Femur (tissue), 1 donor: ENCODE data around the gene SLITRK5.

Experiments
- DNase-seq: peaks from one replicate; pipeline ENCODE4 v3.0.0-alpha.2; 2017

Gene SLITRK5, protein sequence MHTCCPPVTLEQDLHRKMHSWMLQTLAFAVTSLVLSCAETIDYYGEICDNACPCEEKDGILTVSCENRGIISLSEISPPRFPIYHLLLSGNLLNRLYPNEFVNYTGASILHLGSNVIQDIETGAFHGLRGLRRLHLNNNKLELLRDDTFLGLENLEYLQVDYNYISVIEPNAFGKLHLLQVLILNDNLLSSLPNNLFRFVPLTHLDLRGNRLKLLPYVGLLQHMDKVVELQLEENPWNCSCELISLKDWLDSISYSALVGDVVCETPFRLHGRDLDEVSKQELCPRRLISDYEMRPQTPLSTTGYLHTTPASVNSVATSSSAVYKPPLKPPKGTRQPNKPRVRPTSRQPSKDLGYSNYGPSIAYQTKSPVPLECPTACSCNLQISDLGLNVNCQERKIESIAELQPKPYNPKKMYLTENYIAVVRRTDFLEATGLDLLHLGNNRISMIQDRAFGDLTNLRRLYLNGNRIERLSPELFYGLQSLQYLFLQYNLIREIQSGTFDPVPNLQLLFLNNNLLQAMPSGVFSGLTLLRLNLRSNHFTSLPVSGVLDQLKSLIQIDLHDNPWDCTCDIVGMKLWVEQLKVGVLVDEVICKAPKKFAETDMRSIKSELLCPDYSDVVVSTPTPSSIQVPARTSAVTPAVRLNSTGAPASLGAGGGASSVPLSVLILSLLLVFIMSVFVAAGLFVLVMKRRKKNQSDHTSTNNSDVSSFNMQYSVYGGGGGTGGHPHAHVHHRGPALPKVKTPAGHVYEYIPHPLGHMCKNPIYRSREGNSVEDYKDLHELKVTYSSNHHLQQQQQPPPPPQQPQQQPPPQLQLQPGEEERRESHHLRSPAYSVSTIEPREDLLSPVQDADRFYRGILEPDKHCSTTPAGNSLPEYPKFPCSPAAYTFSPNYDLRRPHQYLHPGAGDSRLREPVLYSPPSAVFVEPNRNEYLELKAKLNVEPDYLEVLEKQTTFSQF

DNA sequence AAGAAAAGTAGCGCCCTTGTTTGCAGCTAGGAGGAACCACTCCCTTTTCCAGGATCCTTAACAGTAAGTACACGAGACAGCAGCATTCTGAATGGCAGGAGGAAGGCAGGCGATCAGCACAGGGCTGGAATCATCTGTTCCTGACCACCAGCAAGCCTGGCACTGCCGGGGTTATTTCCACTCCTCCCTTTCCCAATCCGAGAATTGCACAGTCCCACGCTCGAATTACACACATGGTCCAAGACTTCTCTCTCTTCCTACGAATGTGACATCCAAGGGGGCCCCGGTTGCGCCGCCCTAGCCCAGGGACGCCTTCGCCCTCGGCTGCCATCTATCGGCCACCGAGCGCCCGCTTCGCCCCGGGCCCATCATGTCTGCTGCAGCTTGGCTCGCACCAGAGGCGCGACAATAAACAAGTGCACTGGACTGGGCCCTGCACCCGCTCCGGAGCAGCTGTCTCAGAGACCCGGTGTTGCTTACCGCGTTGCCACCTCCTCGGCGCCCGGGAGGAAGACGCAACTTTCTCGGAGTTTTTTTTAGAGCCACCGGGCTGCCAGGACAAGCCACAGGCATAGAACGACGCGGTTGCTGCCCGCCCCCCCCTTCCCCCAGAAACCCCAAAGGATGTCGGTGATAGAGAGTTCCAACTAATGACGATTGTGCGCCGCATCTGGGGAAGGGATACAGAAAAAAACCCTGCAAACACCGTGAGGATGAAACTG lies at the start of gene SLITRK5:
Gene SLITRK5 (plus strand): TSS at position 341 of the 722 bp plus-strand sequence. CDS start 4,018 bp downstream, outside the sequence.
- peak; percentile 89 for DNase-seq

DNA sequence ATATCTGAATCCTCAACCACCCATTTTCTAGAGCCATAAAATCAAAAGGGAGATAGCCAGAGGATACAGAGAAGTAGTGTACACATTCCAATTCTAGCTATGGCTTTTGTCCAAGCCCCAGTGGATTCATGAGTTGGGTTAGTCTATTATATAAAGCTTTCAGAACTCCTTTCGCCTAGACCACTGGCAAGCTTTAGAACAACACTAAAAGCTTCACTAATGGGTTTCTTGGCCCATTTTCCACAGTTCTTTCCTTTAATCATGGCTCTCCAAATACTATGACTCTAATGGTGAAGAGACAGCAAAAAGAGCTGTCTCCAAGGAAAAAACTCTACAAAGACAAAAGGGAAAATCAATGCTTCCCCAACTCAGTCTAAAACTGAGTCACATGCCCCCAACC lies 48.2 kb upstream of the SLITRK5 start:
- DNase-seq, result no peak

GRCh38 chr13:87656306-87656705 lies 14.9 kb upstream of the SLITRK5 start:
- DNase-seq, result peak; percentile 28

GRCh38 chr13:87661471-87661870 lies 9.7 kb upstream of the SLITRK5 start:
- peak; percentile 29 for DNase-seq

DNA sequence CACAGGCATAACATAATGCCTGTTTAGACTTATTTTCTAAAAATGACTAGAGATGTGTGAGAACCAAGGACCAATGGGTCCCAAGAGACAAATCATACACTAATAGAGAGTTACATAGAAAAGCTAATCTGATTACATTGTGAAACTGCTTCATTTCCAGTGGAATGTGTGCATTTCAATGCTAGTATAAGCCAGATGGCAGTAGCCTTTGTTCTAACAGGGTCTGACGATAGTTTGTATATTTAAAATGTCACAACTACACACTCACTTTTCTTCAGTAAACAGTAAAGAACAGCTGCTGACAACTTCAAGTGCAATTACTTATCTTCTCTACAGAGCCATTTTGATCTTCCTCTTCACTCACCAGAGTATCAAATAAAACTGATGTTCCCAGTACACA lies 4.3 kb upstream of the SLITRK5 start:
- no peak for DNase-seq

DNA sequence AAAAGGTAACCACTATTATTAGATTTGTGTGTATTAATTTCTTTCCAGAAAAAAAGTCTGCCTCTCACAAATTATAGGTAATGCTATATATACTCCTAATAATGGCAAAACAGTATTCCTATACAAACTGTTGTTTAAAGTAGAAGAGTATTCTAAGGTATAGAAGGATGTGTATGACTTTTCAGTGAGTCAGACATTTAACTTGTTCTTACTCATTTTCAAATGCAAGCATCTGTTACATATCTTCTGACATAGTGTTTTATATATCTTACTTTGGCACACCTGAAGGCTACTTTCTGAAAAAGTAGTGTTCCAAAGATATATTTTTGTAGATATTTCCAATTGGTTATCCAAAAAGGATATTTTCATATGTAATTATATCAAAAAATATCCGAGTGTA lies 3.5 kb upstream of the SLITRK5 start:
- DNase-seq, result no peak

DNA sequence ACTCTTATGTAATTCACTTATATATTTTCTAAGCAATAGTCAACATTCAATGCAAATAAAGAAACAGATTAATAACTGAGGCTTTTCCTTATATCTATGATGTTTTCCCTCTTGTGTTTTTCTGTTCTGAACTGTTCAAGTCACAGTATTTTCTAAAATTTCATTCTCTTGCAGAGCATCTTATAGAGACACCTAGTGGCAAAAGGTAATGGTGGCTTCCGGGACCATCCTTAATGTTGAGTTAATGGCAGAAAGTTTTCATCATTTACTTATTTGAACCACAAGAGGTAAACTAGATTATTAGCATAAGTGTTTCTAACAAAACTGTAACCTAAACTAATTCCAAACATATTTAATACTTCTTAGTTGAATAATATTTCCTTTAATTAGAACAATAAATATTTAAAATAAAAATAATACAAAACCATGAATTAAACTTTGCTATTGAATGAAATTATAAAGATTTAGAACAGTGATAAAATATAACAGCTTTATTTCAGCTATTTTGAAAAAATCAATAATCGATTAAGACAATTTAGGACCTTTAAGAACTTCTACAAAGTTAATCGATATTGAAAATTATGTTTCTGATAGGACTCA lies 1.7 kb upstream of the SLITRK5 start:
- DNase-seq, result no peak

GRCh38 chr13:87671753-87672605 lies 808 bp downstream of the SLITRK5 start:
- peak; percentile 40 for DNase-seq

DNA sequence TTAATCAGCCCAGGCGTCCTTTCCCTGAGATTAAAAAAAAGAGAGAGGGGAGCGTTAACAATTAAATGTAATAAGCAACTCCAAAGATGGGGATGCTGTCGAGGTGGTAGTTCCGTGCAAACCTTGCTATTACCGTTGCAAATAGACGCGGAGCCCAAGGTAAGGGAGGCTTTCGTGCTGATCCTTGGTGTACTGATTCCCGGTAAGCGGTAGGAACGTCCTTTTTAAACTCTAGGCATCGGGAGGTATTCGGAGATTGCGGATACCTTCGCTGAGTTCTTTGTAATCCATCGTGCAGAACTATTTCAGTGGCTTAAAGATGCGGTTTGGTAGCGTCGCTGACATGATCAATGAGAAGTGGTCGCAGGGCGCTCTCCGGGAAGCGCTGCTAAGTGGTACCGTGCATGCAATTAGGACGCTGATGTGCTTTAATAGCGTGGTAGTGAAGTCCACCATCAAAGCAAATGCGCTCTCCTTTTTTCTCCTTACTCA lies 3.1 kb downstream of the SLITRK5 start:
- no peak for DNase-seq

DNA sequence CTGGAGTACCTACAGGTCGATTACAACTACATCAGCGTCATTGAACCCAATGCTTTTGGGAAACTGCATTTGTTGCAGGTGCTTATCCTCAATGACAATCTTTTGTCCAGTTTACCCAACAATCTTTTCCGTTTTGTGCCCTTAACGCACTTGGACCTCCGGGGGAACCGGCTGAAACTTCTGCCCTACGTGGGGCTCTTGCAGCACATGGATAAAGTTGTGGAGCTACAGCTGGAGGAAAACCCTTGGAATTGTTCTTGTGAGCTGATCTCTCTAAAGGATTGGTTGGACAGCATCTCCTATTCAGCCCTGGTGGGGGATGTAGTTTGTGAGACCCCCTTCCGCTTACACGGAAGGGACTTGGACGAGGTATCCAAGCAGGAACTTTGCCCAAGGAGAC lies 4.7 kb downstream of the SLITRK5 start:
- DNase-seq, result no peak

- DNase-seq, result no peak
Measured at GRCh38 chr13:87676254-87677042, 5.3 kb downstream of the SLITRK5 start.

- DNase-seq, result peak; percentile 17
Measured at GRCh38 chr13:87677043-87677495, 5.9 kb downstream of the SLITRK5 start.

- peak; percentile 40 for DNase-seq
Measured at GRCh38 chr13:87677496-87678371, 6.6 kb downstream of the SLITRK5 start.

- no peak for DNase-seq
Measured at GRCh38 chr13:87678372-87678752, 7.2 kb downstream of the SLITRK5 start.

- DNase-seq, result no peak
Measured at GRCh38 chr13:87680298-87680697, 9.1 kb downstream of the SLITRK5 start.

- no peak for DNase-seq
Measured at GRCh38 chr13:87684850-87685742, 13.9 kb downstream of the SLITRK5 start.

DNA sequence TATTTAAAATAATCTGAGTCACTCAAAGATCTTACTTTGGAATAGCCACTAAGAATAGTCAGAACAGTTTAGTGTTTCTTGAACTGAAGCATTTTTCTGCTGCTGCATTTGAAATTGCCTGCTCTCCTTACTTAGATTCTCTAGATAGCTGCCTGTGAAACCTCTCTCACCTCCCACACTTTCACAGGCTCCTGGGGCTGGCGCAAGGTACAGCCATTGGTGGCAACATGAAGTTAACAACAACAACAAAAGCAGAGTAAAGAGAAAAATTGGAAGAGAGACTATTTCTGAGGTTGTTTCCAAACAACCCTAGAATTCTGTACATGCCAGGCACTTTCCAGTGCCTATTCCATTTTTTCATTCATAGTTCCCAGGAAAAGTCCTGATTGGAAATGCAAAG lies 25.3 kb downstream of the SLITRK5 start:
- no peak for DNase-seq

DNA sequence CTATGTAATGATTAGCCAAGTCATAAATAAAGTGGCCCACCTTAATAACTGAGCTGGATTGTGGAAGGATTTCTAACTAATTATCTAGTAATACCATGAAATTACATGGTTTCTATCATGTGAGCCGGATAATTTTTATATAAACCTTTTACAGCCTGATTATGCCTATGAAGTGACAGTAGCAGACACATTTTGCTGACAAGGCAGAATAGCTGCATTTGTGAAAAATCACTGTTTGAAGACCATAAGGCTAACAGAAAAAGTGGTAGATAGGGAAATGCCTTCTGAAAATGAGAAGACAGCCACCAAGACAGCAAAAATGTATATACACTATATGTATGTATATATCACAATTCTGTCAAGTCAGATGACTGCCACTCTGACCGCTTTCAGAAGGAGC lies 27.1 kb downstream of the SLITRK5 start:
- DNase-seq, result no peak
